ENCODE measurements around the gene PHKA2.

Gene PHKA2

GRCh38 chrX:18896680-18897544 lies 87.0 kb downstream of the PHKA2 start:
- no CpG with 5 or more reads among the region's 27 CpGs for WGBS (ENCODE audit: extremely low coverage, insufficient coverage, low lambda C conversion rate)

GRCh38 chrX:18895189-18895951 lies 88.5 kb downstream of the PHKA2 start:
- Histone ChIP-seq H3K9ac (ENCODE audit: low read length) (no peak overlapping the region), H3K4me3 (ENCODE audit: low read length) (no peak overlapping the region), H4K8ac (ENCODE audit: low read depth, low read length) (no peak overlapping the region), H3K4me2 (ENCODE audit: low read length) (no peak overlapping the region), H2BK120ac (ENCODE audit: low read depth, low read length) (no peak overlapping the region), H4K5ac (ENCODE audit: low read length) (no peak overlapping the region), H3K4me1 (ENCODE audit: control insufficient read depth, low read depth, low read length) (no peaks in the 10 kb centered on the region), H3K79me2 (ENCODE audit: control insufficient read depth, insufficient read depth, low read length) (no peaks in the 10 kb centered on the region), H3K4ac (ENCODE audit: low read depth, low read length) (no peak overlapping the region), H2AK5ac (ENCODE audit: low read length) (no peak overlapping the region), H3K56ac (ENCODE audit: low read length) (no peak overlapping the region), H3K27me3 (ENCODE audit: insufficient read depth, low read length, poor library complexity) (no peaks in the 10 kb centered on the region), H3K23ac (ENCODE audit: low read length) (no peak overlapping the region), H3K36me3 (ENCODE audit: control insufficient read depth, insufficient read depth, low read length) (no peaks in the 10 kb centered on the region), H2BK5ac (ENCODE audit: low read length) (no peak overlapping the region), H3K18ac (ENCODE audit: low read length) (no peak overlapping the region), H3K27ac (ENCODE audit: low read depth, low read length) (no peak overlapping the region), H2BK15ac (replicated peaks; ENCODE audit: low read depth) (no peak overlapping the region), H3K79me1 (ENCODE audit: low read length) (no peaks in the 10 kb centered on the region)
- no CpG with 5 or more reads among the region's 18 CpGs for WGBS (ENCODE audit: extremely low coverage, insufficient coverage, low lambda C conversion rate)
- DNase-seq: no peak

More at GRCh38 chrX:18896680-18897544, 87.0 kb downstream of the PHKA2 start:
- no peak for DNase-seq
- Histone ChIP-seq H3K27ac (ENCODE audit: low read depth, low read length) (no peak overlapping the region), H3K79me2 (ENCODE audit: control insufficient read depth, insufficient read depth, low read length) (no peaks in the 10 kb centered on the region), H4K8ac (ENCODE audit: low read depth, low read length) (no peak overlapping the region), H3K9ac (ENCODE audit: low read length) (no peak overlapping the region), H2BK5ac (ENCODE audit: low read length) (no peak overlapping the region), H3K79me1 (ENCODE audit: low read length) (no peaks in the 10 kb centered on the region), H2AK5ac (ENCODE audit: low read length) (no peak overlapping the region), H2BK15ac (replicated peaks; ENCODE audit: low read depth) (no peak overlapping the region), H3K4me2 (ENCODE audit: low read length) (no peak overlapping the region), H3K36me3 (ENCODE audit: control insufficient read depth, insufficient read depth, low read length) (no peaks in the 10 kb centered on the region), H2BK120ac (ENCODE audit: low read depth, low read length) (no peak overlapping the region), H3K56ac (ENCODE audit: low read length) (no peak overlapping the region), H4K5ac (ENCODE audit: low read length) (no peak overlapping the region), H3K4me3 (ENCODE audit: low read length) (no peak overlapping the region), H3K18ac (ENCODE audit: low read length) (no peak overlapping the region), H3K23ac (ENCODE audit: low read length) (no peak overlapping the region), H3K27me3 (ENCODE audit: insufficient read depth, low read length, poor library complexity) (no peaks in the 10 kb centered on the region), H3K4ac (ENCODE audit: low read depth, low read length) (no peak overlapping the region), H3K4me1 (ENCODE audit: control insufficient read depth, low read depth, low read length) (no peaks in the 10 kb centered on the region)

DNA sequence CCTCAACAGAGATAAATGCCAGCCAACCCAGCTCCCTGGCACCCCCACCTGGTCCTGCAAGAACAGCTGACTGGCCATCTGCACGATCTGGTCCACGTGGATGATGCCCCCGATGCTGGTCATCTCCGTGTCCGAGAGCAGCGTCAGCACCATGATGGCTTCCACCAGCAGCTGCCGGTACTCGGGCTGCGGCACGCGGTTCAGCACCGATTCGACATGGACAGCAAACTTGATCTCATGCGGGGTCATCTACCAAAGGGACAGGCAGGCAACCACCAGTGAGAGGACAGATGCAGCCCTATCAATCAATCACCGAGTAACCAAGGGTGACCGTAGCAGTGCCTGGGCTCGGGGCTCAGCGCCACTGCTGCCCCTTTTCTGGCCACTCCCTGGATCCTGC lies 89.8 kb downstream of the PHKA2 start:
- H2BK15ac ChIP-seq (replicated peaks; ENCODE audit: low read depth): no peak overlapping the region

DNA sequence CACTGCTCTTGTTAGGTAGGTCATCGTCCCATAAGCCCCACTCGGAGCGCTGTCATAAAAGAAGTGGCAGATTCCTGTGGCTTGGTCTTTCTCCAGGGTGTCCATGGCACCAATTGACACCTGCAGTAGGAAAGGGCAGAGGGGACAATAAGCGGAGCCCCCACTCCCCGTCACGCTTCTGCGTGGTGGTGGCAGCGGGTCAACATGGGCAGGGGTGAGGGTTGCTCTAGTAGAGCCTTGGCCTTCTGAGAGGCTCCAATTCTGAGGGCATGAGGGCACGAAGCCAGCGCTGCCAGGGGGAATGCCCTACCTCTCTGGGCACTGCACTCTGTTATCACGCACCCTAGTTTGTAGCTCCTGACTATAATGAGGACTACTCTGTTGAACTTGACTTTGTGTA lies 90.4 kb downstream of the PHKA2 start:
- no peaks in the 10 kb centered on the region for H3K4me1 ChIP-seq (ENCODE audit: control insufficient read depth, low read depth, low read length)
- no peak overlapping the region for H3K4me2 ChIP-seq (ENCODE audit: low read length)
- no peak overlapping the region for H4K8ac ChIP-seq (ENCODE audit: low read depth, low read length)
- no peak for DNase-seq
- no peak overlapping the region for H2BK5ac ChIP-seq (ENCODE audit: low read length)
- H2BK15ac ChIP-seq (replicated peaks; ENCODE audit: low read depth): no peak overlapping the region
- H3K79me2 ChIP-seq (ENCODE audit: control insufficient read depth, insufficient read depth, low read length): no peaks in the 10 kb centered on the region
- no peak overlapping the region for H3K56ac ChIP-seq (ENCODE audit: low read length)
- no peak overlapping the region for H3K4me3 ChIP-seq (ENCODE audit: low read length)
- WGBS (ENCODE audit: extremely low coverage, insufficient coverage, low lambda C conversion rate): no CpG with 5 or more reads among the region's 11 CpGs
- H2AK5ac ChIP-seq (ENCODE audit: low read length): no peak overlapping the region
- no peaks in the 10 kb centered on the region for H3K27me3 ChIP-seq (ENCODE audit: insufficient read depth, low read length, poor library complexity)
- no peaks in the 10 kb centered on the region for H3K36me3 ChIP-seq (ENCODE audit: control insufficient read depth, insufficient read depth, low read length)
- H3K9ac ChIP-seq (ENCODE audit: low read length): no peak overlapping the region
- no peak overlapping the region for H3K18ac ChIP-seq (ENCODE audit: low read length)
- H3K23ac ChIP-seq (ENCODE audit: low read length): no peak overlapping the region
- no peak overlapping the region for H3K27ac ChIP-seq (ENCODE audit: low read depth, low read length)
- H3K4ac ChIP-seq (ENCODE audit: low read depth, low read length): no peak overlapping the region
- no peaks in the 10 kb centered on the region for H3K79me1 ChIP-seq (ENCODE audit: low read length)
- no peak overlapping the region for H2BK120ac ChIP-seq (ENCODE audit: low read depth, low read length)
- H4K5ac ChIP-seq (ENCODE audit: low read length): no peak overlapping the region

More for the DNA sequence above, 89.8 kb downstream of the PHKA2 start:
- Histone ChIP-seq H3K27ac (ENCODE audit: low read depth, low read length) (no peak overlapping the region), H3K4ac (ENCODE audit: low read depth, low read length) (no peak overlapping the region), H3K27me3 (ENCODE audit: insufficient read depth, low read length, poor library complexity) (no peaks in the 10 kb centered on the region), H3K36me3 (ENCODE audit: control insufficient read depth, insufficient read depth, low read length) (no peaks in the 10 kb centered on the region), H2AK5ac (ENCODE audit: low read length) (no peak overlapping the region), H3K79me1 (ENCODE audit: low read length) (no peaks in the 10 kb centered on the region), H3K9ac (ENCODE audit: low read length) (no peak overlapping the region), H3K4me3 (ENCODE audit: low read length) (no peak overlapping the region), H2BK5ac (ENCODE audit: low read length) (no peak overlapping the region), H3K4me1 (ENCODE audit: control insufficient read depth, low read depth, low read length) (no peaks in the 10 kb centered on the region), H4K8ac (ENCODE audit: low read depth, low read length) (no peak overlapping the region), H3K4me2 (ENCODE audit: low read length) (no peak overlapping the region), H3K79me2 (ENCODE audit: control insufficient read depth, insufficient read depth, low read length) (no peaks in the 10 kb centered on the region), H3K18ac (ENCODE audit: low read length) (no peak overlapping the region), H2BK120ac (ENCODE audit: low read depth, low read length) (no peak overlapping the region), H3K56ac (ENCODE audit: low read length) (no peak overlapping the region), H4K5ac (ENCODE audit: low read length) (no peak overlapping the region), H3K23ac (ENCODE audit: low read length) (no peak overlapping the region)
- WGBS (ENCODE audit: extremely low coverage, insufficient coverage, low lambda C conversion rate): no CpG with 5 or more reads among the region's 18 CpGs
- DNase-seq: no peak

DNA sequence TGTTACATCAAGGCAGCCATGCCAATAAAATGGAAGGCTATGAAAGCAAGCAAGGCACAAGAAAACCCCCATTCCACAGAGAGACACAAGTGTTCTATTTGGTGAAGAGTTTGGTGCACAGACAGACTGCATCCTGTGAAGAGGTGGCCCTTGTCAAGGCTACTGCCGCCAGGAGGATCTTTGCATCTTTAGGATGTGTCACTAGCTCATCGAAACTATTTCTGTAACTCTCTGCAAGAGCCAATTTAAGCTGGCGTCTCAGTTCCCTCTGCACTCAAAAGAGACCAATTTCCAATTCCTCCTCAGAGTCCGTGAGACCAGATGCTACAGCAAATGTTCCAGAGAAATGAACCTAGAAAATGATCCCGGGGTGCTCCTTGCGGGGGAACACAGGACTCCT lies 91.0 kb downstream of the PHKA2 start:
- no peak overlapping the region for H2BK15ac ChIP-seq (replicated peaks; ENCODE audit: low read depth)
- no peak overlapping the region for H3K9ac ChIP-seq (ENCODE audit: low read length)
- no CpG with 5 or more reads among the region's 6 CpGs for WGBS (ENCODE audit: extremely low coverage, insufficient coverage, low lambda C conversion rate)
- H3K79me2 ChIP-seq (ENCODE audit: control insufficient read depth, insufficient read depth, low read length): no peaks in the 10 kb centered on the region
- DNase-seq: no peak
- no peak overlapping the region for H3K27ac ChIP-seq (ENCODE audit: low read depth, low read length)
- H3K4me3 ChIP-seq (ENCODE audit: low read length): no peak overlapping the region
- no peak overlapping the region for H2AK5ac ChIP-seq (ENCODE audit: low read length)
- H2BK120ac ChIP-seq (ENCODE audit: low read depth, low read length): no peak overlapping the region
- no peak overlapping the region for H2BK5ac ChIP-seq (ENCODE audit: low read length)
- no peak overlapping the region for H3K4me2 ChIP-seq (ENCODE audit: low read length)
- no peak overlapping the region for H3K18ac ChIP-seq (ENCODE audit: low read length)
- H3K36me3 ChIP-seq (ENCODE audit: control insufficient read depth, insufficient read depth, low read length): no peaks in the 10 kb centered on the region
- H3K27me3 ChIP-seq (ENCODE audit: insufficient read depth, low read length, poor library complexity): no peaks in the 10 kb centered on the region
- no peak overlapping the region for H4K5ac ChIP-seq (ENCODE audit: low read length)
- no peaks in the 10 kb centered on the region for H3K79me1 ChIP-seq (ENCODE audit: low read length)
- no peak overlapping the region for H4K8ac ChIP-seq (ENCODE audit: low read depth, low read length)
- H3K4me1 ChIP-seq (ENCODE audit: control insufficient read depth, low read depth, low read length): no peaks in the 10 kb centered on the region
- no peak overlapping the region for H3K4ac ChIP-seq (ENCODE audit: low read depth, low read length)
- H3K56ac ChIP-seq (ENCODE audit: low read length): no peak overlapping the region
- no peak overlapping the region for H3K23ac ChIP-seq (ENCODE audit: low read length)
